Measurements from ENCODE around the gene AP3B1.
"Not testable (repeated sequence)": the region's sequence is repeated elsewhere in the genome, so short reads cannot be mapped to it uniquely, and the experiment has no call there.

Gene AP3B1

DNA sequence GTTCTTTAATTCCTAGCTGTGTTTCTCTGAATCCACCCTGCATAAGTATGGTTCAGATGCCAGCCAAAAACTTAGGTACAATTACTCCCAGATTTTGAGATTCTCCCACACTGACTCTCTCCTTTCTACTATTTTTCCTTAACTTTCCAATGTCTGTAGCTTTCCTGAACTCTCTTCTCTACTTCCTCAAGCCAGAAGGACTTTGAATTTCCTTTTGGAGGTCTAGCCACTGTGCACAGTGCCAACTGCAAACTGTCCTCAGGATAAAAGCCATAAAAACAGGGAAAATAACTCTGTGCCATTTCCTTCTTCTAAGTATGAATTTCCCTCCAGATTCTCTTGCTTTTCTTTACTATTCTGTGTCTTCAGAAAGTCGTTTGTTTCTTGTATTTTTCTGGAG, 157.2 kb downstream of the AP3B1 start:
- DNase-seq (ENCODE audit: low spot score), result no peak

DNA sequence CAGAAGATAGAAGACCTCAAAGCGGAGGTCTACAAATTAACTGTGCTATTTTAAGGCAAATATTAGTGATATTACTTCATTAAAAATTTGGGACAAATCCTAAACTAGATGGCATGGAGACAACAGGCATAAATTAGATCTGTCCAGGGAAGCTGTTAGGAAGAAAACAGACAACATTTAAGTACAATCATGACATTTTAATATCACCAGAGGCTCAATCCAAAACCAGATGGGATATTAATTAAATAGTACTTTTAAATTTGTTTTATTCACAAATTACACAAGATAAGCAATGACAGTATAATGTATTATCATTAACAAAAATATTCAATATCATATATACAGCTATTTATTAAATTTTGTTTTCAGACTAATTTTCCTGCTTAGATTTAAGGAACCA, 161.1 kb downstream of the AP3B1 start:
- DNase-seq (ENCODE audit: low spot score), result no peak

DNA sequence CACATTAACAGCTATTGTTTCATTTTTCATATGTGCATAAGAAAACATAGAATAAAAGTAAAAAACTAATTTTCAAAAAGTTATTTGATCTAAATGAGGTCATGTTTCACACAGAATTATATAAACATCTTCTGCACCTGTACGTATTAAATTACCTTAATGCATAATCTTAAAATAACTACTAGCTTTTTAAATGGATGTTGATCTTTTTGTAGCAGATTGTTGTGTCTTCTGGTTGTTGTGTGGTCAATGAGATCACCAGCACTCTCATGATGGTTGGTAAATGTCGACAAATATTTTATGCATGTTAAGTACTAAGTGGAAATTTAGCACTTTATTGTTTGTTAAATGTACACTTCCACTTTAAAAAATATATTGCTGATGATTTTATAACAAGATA, 162.0 kb downstream of the AP3B1 start:
- DNase-seq (ENCODE audit: low spot score), result no peak

DNA sequence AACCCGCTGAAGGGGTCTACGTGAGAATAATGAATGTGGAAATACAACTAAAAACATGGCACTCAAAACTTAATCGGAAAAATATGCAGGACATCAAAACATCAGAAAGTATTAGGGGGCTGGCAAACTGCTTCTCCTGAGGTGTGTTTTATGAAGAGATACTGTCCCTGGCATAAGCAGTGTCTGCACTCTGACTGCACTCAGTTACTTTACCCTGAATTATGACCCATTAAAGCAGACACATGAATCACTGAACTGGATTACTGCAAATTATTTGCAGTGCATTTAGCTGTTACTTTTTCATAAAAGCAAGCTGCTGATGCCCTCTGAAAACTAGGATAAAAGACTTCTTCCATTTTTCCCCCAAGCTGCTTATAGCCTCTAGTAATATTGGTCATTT, 164.9 kb downstream of the AP3B1 start:
- DNase-seq (ENCODE audit: low spot score), result no peak

DNA sequence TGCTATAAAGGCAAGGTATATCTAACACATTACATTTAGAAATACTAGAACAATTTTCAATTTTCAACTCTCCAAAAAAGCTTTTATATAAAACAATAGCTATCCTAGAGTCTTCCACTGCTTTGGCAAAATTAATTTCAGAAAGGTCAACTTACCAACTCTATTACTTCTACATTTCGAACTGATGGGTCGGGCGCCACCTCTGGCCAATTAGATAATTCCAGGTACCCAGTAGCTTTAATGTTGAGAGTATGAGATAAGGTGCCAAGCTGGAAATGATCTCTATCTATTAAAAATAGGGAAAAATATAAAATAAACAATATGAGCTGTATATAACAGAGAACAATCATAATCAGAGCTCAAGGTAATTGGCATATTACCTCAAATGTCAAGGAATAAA, 166.6 kb downstream of the AP3B1 start:
- no peak for DNase-seq (ENCODE audit: low spot score)

DNA sequence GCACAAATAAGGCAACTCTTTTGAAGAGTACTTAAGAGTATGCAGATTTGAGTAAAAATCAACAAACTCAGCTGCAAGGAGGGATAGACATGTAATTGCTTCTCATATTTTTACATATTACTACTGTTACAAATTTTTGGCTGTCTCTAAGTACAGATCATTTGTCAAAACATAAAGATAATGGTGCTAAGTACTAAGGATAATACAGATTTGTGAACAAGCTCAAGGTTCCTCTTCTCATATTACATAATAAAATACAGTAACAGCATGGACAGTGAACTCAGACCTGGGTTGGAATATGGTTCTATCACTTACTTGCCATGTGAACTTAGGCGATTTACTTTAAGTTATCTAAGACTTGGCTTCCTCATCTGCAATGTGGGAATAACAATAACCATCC, 168.0 kb downstream of the AP3B1 start:
- DNase-seq (ENCODE audit: low spot score), result no peak

DNA sequence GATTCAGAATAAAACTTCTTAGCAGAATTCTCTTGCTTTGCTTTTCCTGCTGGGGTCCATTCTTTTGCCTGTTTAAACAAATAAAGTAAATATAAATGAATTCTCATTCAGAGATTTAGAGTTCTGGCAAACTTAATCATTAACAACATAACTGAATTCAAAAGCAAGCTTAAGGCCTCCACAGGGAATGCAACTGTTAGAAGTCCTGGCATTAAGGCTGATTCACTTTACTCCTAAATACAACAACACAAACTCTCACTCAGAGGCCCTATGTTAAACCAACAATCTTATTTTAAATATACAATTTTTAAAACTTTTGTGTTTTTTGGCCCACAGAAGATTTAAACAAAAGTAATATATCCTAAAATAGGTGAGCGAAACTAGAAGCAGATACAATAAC, 178.3 kb downstream of the AP3B1 start:
- no peak for DNase-seq (ENCODE audit: low spot score)

DNA sequence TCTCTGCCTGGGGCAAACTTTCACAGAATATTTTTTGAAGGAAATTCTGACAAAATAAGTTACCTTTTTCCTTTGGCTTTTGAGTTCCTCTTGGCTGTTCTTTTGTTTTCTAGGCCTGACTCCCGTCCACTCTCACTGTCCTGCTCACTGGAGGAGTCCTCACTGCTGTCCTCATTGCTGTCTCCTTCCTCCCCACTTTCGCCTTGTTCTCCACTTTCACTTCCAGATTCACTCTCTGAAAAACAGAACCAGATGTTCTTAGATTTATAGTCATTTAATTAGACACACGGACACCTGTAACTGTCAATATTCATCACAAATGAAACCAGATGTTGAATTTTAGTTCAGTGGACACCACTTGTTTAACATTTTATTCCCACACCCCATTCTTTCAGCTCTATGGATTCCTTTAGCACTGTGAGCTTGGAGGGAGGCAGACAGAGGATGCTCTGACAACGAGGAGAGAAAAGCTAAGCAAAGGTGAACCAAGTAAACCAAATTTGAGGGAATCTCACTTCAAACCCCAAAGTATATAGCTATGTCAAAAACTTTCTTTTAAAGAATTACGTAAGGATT, 180.7 kb downstream of the AP3B1 start:
- no peak for DNase-seq (ENCODE audit: low spot score)

DNA sequence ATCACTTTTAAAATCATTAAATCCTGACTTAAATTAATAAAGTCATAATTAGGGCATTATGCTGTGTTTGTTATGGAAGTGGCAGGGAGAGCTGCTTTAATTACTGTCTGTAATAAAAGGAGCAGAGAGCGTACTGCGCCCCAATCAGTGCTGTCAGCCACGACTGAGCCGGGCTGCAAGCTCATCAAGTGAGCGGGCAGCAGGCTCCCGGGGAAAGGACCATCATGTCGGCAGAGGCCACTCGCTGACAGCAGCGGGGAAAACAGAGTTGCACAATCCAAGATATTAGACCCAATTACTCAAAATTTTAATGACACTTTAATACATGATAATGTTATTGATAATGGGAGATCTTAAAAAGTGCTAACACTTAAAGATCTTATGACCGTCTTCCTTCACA, 181.6 kb downstream of the AP3B1 start:
- DNase-seq (ENCODE audit: low spot score), result no peak

DNA sequence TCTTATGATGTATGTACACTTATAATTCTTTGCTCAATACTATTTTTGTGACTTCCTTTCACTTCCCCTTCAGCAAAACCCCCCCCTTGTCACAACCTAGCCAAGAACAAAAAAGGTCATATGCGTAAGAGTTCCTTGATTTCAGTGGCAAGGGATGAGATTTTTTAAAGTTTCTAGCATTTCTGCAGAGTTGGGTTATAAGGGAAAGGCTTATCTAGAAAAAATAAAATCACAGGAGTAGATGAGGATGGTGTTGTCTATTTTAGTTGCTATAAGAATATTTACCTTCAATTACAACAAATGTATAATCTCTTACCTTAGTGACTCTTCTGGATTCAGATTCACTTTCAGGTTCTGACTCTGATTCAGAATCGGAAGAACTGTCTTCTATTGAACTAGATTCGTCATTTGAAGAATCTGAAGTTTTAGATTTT, 184.6 kb downstream of the AP3B1 start:
- DNase-seq (ENCODE audit: low spot score), result no peak

DNA sequence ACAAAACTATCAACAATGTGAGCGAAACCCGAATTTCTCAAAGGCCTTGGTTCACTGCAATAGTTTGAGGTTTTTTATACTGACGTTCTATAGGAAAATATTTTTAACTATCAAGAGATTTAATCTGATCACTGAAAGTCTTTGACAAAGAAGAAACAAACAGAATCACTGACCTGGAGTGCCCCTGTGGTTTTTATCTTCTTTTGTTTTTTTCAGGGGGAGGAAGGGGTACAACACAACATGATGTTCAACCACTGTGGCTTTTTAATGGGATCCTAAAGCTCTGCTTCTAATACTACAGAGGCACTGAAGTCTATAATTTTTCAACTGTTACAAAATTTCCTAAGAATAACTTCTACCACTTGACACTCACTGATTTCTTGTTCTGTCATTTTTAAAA, 185.9 kb downstream of the AP3B1 start:
- DNase-seq (ENCODE audit: low spot score), result no peak

DNA sequence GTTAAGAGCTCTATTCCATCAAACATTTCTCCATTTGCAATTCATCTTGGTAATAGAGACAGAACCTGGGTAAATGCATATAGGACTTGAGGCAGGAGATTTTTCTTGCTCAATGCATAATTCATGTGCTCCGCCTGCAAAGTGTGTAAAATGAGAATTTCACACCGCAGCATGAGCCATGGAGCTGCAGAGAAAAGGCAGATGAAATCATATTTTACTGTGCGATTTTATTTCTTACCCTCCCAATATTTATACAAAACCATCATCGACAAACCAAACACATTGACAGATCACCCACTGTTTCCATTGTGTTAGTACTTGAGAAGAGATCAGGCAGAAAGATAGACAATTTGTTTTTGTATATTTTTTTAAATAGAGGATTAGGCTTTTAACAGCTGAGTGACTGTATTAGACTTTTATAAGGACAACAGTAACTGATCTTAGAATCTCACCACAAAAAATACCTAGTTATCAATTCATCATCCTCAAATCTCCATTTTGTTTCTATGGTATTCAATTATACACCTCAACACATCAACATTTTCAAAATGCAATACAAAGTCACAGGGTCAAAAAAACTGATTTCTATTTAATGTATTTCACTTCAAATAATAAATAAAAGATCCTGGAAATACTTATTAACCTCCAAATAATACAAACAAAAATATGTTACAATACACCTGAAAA, 191.1 kb downstream of the AP3B1 start:
- no peak for DNase-seq (ENCODE audit: low spot score)

DNA sequence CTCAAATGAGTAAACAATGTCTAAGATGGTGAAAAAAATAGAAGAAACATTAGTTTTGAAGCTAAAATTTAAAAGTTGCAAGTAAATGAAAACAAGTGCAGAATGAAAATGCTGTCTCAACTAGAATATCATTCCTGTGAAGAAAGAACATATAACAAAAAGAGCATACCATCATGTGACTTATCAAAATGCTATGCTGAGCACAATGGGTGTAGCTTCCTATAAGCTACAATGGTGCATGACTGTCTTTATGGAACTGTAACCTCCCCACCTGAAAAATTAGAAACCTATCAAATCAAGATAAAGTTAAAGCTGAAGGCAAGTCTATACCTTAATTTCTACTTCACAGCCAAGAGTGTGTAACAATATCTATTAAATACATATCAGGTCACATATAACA, 192.0 kb downstream of the AP3B1 start:
- DNase-seq (ENCODE audit: low spot score), result no peak

DNA sequence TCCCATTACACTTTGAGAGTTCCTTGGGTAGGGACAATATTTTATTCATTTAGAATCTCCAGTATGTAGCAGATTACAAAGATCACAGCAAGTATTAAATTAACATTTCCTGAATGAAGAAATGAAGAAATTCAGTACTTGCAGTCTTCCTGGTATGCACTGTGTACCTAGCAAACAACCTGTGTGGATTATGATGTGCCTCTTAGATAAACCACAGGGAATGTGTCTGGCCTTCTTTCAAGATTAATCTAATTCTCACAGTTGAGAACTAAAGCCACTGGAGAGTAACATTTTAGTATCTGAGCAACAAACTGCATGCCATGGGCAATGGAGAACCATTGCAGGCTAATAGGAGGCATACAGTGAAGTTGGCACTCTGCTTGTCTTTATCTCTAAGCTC, 199.4 kb downstream of the AP3B1 start:
- DNase-seq (ENCODE audit: low spot score), result no peak

DNA sequence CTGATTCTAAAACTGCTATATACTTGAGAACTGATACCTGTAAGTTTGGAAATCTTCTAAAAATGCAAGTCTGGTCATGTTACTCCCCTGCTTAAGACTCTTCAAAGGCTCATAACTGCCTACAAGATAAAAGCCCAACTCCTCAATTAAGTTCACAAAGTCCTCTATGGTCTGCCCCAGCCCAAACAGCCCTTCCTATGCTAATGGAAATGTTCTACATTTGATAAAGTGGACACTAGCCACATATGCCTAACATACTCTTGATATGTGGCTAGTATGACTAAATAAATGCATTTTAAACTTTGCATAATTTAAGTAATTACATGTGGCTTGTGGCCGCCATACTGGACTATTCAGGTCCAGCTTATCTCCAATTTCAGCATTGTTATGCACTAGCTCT, 204.5 kb downstream of the AP3B1 start:
- no peak for DNase-seq (ENCODE audit: low spot score)

DNA sequence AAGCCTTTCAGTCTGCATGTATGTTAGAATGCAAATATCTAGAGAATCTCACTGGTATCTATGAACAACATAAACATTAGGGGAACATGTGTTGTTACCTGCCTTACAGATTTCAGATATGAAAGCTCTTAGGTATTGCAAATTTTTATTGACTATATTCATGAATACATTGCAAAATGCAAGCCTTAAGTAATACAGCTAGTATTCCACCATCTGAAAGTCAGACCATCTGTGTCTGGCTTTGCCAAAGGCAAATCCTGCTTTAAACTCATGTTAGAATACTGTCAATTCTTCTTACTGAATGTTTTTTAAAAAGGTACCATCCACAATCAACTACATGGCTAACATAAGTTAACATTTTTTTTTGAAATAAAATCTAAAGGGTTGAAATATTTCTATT, 215.6 kb downstream of the AP3B1 start:
- no peak for DNase-seq (ENCODE audit: low spot score)

DNA sequence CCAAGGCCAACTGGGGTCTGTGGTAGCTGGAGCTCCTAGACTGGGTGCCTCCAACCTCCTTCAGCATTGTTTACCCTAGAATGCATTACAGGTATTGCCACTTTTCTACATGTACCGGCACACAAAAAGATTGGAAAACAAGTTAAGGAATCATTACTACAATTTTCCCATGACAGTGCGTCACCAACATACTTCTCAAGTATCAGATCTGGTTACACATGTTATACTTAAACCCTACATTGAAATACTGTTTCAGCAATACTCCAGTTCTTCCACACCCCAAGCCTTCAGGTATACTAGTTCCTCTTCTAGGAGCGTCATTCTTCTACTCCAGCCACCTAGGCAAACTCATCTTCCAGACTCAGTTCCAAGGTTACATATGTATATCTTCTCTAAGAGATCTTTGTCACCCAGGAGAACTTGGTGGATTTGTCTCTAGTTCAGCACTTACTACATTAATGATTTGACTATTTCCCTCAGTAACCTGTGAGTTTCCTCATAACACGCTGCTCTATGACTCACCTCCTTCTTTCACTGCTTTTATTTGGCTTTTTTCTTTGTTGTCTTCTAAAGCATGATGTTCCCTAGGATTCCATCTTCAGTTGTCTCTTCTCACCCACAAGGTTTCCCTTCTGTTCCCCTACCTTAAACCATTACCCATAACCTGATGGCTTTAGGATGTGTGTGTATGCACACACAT, 217.0 kb downstream of the AP3B1 start:
- no peak for DNase-seq (ENCODE audit: low spot score)

DNA sequence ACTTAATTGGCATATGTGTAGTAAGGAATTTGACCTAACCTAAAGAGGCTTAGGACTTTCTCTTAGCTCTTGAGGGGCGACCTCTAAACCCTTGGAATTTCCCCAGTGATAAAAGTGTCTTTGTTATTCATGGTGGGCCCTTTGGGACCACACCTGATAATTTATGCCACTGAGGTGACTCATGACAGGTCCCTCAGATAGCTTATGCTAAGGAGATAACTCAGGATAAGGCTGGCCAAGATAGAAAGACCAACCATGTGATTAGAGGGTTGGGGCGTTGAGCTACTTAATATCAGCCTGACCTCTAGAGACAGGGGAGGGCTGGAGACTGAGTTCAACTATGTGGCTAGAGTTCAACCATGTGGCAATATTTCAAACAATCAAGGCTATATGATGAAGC, 218.1 kb downstream of the AP3B1 start:
- DNase-seq (ENCODE audit: low spot score), result no peak

DNA sequence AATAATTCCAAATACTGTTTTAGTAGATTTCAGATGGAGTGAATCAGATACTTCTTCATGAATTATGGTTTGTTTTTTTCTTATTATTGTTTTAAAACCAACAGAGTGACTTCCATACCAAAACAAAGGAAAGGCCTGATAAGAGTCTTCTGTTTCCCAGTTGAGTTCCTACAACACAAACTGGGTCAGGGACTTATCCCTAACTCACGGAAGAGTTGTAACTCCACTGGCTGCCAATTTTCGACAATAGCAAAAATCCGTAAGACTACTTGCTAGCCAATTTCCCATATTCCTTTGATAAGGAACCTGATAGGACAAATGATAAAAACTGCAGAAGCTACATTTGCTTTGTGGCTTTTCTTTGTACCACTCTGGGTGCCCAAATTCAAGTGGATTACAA, 219.2 kb downstream of the AP3B1 start:
- no peak for DNase-seq (ENCODE audit: low spot score)

DNA sequence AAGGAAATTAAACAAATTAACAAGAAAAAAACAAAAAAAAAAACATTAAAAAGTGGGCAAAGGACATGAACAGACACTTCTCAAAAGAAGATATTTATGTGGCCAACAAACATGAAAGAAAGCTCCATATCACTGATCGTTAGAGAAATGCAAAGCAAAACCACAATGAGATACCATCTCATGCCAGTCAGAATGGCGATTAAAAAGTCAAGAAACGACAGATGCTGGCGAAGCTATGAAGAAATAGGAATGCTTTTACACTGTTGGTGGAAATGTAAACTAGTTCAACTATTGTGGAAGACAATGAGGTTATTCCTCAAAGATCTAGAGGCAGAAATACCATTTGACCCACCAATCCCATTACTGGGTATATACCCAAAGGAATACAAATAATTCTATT, 223.8 kb downstream of the AP3B1 start:
- DNase-seq (ENCODE audit: low spot score), result not testable (repeated sequence)

DNA sequence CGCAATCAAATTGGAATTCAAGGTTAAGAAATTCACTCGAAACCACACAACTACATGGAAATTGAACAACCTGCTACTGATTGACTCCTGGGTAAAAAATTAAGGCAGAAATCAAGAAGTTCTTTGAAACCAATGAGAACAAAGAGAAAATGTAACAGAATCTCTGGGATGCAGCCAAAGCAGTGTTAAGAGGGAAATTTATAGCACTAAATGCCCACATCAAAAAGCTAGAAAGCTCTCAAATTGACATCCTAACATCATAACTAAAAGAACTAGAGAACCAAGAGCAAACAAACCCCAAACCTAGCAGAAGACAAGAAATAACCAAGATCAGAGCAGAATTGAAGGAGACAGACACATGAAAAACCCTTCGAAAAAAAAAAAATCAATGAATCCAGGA, 226.9 kb downstream of the AP3B1 start:
- not testable (repeated sequence) for DNase-seq (ENCODE audit: low spot score)

DNA sequence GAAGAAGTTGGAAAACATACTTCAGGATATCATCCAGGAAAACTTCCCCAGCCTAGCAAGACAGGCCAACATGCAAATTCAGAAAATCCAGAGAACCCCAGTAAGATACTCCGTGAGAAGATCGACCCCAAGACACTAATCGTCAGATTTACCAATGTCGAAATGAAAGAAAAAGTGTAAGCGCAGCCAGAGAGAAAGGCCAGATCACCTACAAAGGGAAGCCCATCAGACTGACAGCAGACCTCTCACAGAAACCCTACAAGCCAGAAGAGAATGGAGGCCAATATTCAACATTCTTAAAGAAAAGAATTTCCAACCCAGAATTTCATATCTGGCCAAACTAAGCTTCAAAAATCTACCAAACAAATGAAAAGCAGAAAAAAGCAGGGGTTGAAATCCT, 227.8 kb downstream of the AP3B1 start:
- not testable (repeated sequence) for DNase-seq (ENCODE audit: low spot score)

DNA sequence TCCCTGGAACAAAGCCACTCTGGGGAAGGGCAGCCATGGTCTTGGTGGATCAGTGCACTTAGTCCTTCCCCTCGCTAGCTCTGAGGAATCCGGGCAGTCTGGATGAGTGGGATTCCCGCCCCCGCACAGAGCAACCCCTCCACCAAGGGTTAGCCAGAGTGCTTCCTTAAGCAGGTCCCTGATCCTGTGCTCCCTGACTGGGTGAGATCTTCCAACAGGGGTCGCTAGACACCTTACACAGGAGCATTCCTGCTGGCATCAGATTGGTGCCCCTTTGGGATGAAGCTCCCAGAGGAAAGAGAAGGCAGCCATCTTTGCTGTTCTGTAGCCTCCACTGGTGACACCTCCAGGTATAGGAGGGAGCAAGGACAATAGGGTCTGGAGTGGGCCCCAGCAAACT, 228.8 kb downstream of the AP3B1 start:
- no peak for DNase-seq (ENCODE audit: low spot score)

Data from left forelimb (tissue), 1 donor.